GM12892 (cell line): ENCODE results near the gene FRMPD4.

Source experiments
- POLR2A ChIP-seq: IDR thresholded peaks from 2 replicates; pipeline ENCODE4 v1.6.1; 2011; ENCODE audit warnings: low read depth, low read length, control low read depth
- POLR2AphosphoS5 ChIP-seq: IDR thresholded peaks from 2 replicates; pipeline ENCODE4 v1.6.1; 2011; ENCODE audit warnings: low read depth, low read length, control low read depth
- TAF1 ChIP-seq: IDR thresholded peaks from 2 replicates; pipeline ENCODE4 v1.6.1; 2011; ENCODE audit warnings: low read depth, mild to moderate bottlenecking, control low read depth, low read length, borderline replicate concordance

- TF ChIP-seq TAF1 (no peak), POLR2A (no peak), POLR2AphosphoS5 (no peak)
These were observed 510.7 kb downstream of the FRMPD4 start for GRCh38 chrX:12648995-12649394.
